Glutamatergic neuron (in vitro differentiated cells): ENCODE measurements around the gene ZNF827. TPM values are rescaled to one million over a fixed set of nuclear protein-coding genes. Genes with fewer than 3 reads are reported as not detected.

ENCODE experiments used
- DNase-seq: peaks from one replicate; pipeline ENCODE4 v3.0.0; 2022
- H3K27ac Mint-ChIP-seq: one replicate; pipeline ENCODE4 v1.8.0; 2020; ENCODE audit warnings: mild to moderate bottlenecking, mixed read lengths, inconsistent platforms; ENCODE audit not compliant: unreplicated experiment
- H3K27me3 Mint-ChIP-seq: one replicate; pipeline ENCODE4 v1.8.0; 2020; ENCODE audit warnings: mild to moderate bottlenecking, moderate library complexity, mixed read lengths, inconsistent platforms; ENCODE audit not compliant: unreplicated experiment
- H3K36me3 Mint-ChIP-seq: one replicate; pipeline ENCODE4 v1.8.0; 2020; ENCODE audit warnings: mild to moderate bottlenecking, mixed read lengths, inconsistent platforms; ENCODE audit not compliant: unreplicated experiment
- H3K4me1 Mint-ChIP-seq: one replicate; pipeline ENCODE4 v1.8.0; 2020; ENCODE audit warnings: mild to moderate bottlenecking, low read depth, mixed read lengths, inconsistent platforms; ENCODE audit not compliant: unreplicated experiment
- H3K4me3 Mint-ChIP-seq: one replicate; pipeline ENCODE4 v1.8.0; 2020; ENCODE audit warnings: mild to moderate bottlenecking, mixed read lengths, inconsistent platforms; ENCODE audit not compliant: unreplicated experiment
- H3K9me3 Mint-ChIP-seq: one replicate; pipeline ENCODE4 v1.8.0; 2020; ENCODE audit warnings: mild to moderate bottlenecking, moderate library complexity, mixed read lengths, inconsistent platforms; ENCODE audit not compliant: unreplicated experiment
- total RNA-seq: library from RNA; stranded (reverse); fragmentation: NEBNext Ultra II Directional; extraction: Animal tissue kit (Norgen Biotek cat#: 25700); gene quantifications from one replicate; pipeline ENCODE4 v1.2.1, GENCODE V29; 2021; ENCODE audit not compliant: unreplicated experiment
- TF ChIP-seq, protein P1 (sequence below): fragments of 200-600 bp; sonication (generic); IDR thresholded peaks from one replicate; pipeline ENCODE4 v1.5.0; 2021; ENCODE audit not compliant: partially characterized antibody, unreplicated experiment

ZNF827 gene
- total RNA-seq, 1 donor from 2014 or later, result 227 TPM

DNA sequence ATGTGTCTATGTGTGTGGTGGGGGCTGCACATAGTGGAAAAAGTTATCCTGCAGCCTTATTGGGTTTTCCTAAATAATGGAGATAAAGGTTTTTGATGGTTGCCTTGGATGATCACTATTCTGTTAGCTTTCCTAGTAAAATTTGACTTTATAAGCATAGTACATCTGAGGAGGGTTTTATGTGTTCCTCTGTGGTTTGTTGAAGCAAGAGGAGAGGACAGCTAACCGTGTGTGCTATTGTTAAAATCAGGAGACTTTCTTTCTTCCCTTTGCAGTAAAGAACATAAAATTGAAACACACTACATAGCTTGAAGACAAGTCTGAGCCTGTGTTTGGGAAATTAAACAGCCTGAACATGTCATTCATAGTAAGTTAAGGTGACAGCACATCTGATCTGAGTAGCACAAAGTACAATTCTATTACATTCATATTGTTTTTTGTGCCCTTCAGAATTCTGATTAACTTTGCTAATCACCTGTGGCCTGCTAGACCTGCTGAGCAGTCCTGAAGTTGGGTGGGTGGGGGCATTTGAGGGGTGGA lies 221.9 kb downstream of the ZNF827 start:
- Mint-ChIP-seq H3K9me3 (peaks cover 4% of the 10 kb centered on the region), H3K4me1 (peaks cover 17% of the 10 kb centered on the region), H3K36me3 (peaks cover 5% of the 10 kb centered on the region), H3K4me3 (no peak overlapping the region), H3K27me3 (peaks cover 1% of the 10 kb centered on the region), H3K27ac (no peak overlapping the region)
- TF ChIP-seq, protein P1, sequence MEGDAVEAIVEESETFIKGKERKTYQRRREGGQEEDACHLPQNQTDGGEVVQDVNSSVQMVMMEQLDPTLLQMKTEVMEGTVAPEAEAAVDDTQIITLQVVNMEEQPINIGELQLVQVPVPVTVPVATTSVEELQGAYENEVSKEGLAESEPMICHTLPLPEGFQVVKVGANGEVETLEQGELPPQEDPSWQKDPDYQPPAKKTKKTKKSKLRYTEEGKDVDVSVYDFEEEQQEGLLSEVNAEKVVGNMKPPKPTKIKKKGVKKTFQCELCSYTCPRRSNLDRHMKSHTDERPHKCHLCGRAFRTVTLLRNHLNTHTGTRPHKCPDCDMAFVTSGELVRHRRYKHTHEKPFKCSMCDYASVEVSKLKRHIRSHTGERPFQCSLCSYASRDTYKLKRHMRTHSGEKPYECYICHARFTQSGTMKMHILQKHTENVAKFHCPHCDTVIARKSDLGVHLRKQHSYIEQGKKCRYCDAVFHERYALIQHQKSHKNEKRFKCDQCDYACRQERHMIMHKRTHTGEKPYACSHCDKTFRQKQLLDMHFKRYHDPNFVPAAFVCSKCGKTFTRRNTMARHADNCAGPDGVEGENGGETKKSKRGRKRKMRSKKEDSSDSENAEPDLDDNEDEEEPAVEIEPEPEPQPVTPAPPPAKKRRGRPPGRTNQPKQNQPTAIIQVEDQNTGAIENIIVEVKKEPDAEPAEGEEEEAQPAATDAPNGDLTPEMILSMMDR, result no peak
- DNase-seq, result no peak

DNA sequence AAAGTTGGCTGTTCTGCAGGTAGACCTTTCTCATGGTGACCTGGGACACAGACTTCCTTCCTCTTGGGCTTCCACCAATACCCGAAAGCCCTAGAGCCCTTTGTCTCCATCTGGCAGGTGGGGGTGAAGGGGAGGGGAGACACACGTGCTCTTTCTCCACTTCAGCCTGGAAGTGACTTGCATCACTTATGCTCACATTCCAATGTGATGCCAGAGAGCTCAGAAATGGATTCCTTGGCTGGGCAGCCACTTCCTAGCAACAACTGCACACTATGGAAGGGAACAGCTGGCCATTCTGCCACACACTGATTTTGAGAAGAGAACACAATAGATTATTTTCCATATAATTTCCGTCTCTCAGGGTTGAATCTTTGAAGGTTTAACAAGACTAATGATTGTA lies 222.4 kb downstream of the ZNF827 start:
- no peak overlapping the region for H3K4me3 Mint-ChIP-seq
- peaks cover 13% of the 10 kb centered on the region for H3K4me1 Mint-ChIP-seq
- H3K36me3 Mint-ChIP-seq, result peaks cover 10% of the 10 kb centered on the region
- TF ChIP-seq, protein P1, result no peak
- no peak for DNase-seq
- peaks cover 4% of the 10 kb centered on the region for H3K9me3 Mint-ChIP-seq
- peaks cover 1% of the 10 kb centered on the region for H3K27me3 Mint-ChIP-seq
- no peak overlapping the region for H3K27ac Mint-ChIP-seq

DNA sequence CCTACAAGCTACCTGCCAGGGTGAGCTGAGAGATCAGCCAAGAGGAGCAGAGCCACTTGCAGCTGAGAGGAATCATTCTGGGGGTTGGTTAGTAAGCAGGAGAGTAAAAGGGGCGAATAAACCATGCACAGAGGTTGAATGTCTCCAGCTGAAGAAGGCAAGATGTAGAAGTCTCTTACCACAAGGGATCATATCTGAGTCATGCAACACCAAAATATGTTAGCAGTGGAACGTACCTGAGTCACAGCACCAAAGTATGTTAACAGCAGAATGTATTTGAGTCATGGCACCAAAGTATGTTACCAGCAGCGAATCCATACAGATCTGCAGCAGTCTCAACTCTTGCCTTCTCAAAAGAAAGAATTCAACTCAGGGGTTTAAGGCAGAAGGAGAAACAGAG lies 228.8 kb downstream of the ZNF827 start:
- peaks cover 5% of the 10 kb centered on the region for H3K9me3 Mint-ChIP-seq
- DNase-seq, result no peak
- no peaks in the 10 kb centered on the region for H3K4me1 Mint-ChIP-seq
- H3K27ac Mint-ChIP-seq, result no peak overlapping the region
- H3K27me3 Mint-ChIP-seq, result no peaks in the 10 kb centered on the region
- H3K36me3 Mint-ChIP-seq, result peaks cover 29% of the 10 kb centered on the region
- no peak overlapping the region for H3K4me3 Mint-ChIP-seq
- TF ChIP-seq, protein P1, result no peak

DNA sequence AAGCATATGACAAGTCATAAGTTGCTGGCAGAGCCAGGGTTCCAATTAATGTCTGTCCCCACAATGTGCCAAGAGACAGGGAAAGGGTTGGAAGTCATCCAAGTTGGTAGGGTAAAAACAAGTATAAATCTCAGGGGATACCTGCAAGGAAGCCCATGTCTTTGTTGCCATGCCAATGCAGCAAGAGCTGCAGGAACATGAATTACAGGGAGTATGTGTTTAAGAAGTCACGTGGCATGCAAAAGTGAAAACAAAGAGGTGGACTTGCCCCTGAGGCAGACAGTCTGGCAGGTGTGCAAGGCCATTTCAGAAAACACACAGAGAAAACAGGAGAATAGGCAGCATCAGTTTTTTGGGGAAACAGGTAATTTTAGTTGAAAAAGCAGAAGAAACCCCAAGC lies 229.3 kb downstream of the ZNF827 start:
- TF ChIP-seq, protein P1, result no peak
- no peak overlapping the region for H3K4me3 Mint-ChIP-seq
- H3K9me3 Mint-ChIP-seq, result peaks cover 5% of the 10 kb centered on the region
- H3K36me3 Mint-ChIP-seq, result peaks cover 29% of the 10 kb centered on the region
- no peak overlapping the region for H3K27ac Mint-ChIP-seq
- H3K27me3 Mint-ChIP-seq, result no peaks in the 10 kb centered on the region
- H3K4me1 Mint-ChIP-seq, result no peaks in the 10 kb centered on the region
- no peak for DNase-seq

Other genes starting within 250 kb of the ZNF827 start
- gene LSM6, start 236.9 kb upstream of the ZNF827 start, total RNA-seq, result 28.6 TPM